GM19324 (cell line): ENCODE results near the gene PFKL.

Experiments used
- ATAC-seq: cut with Tn5 transposase; IDR thresholded peaks from one replicate; pipeline ENCODE4 v1.9.1; 2021; ENCODE audit warnings: mild to moderate bottlenecking, moderate library complexity; ENCODE audit not compliant: unreplicated experiment, low FRiP score

The PFKL gene

DNA sequence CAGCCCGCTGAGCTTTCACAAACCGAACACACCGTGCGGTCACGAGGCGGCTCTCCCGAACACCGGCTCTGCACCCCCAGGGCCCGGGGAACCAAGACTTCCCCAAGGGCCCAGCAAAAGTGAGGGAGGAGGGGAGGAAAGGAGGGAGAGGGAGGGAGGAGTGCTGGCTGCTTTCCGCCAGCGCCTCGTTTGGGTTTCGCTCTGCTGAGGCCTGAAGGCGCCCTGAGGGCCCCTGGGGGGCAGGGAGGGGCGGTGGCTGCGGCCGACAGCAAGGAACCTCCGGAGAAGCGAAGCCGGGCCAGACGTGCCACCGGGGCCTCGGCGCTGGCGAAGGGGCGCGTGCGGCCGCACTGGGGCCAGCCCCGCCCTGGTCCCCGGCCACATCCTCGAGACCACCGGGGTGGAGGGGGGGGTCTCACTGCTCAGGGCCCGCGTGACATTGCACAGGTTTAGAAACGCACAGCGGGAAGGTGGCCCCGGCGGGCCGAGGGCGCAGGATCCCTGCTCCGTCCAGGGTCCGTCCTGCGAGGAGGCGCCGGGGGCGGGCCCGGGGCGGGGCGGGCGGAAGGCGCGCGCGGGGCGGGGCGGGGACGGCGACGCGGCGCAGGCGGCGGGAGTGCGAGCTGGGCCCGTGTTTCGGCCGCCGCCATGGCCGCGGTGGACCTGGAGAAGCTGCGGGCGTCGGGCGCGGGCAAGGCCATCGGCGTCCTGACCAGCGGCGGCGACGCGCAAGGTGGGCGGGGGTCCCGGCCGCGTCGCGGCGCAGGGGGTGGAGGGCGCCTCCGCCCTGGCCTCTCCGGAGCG lies at the start of gene PFKL:
TSS of gene PFKL (plus strand) at position 596 of the 804 bp plus-strand sequence. CDS start at position 649, 53 bp downstream.
- ATAC-seq: peak; percentile 66

GRCh38 chr21:44253832-44254710 lies 45.8 kb upstream of the PFKL start:
- no peak for ATAC-seq

DNA sequence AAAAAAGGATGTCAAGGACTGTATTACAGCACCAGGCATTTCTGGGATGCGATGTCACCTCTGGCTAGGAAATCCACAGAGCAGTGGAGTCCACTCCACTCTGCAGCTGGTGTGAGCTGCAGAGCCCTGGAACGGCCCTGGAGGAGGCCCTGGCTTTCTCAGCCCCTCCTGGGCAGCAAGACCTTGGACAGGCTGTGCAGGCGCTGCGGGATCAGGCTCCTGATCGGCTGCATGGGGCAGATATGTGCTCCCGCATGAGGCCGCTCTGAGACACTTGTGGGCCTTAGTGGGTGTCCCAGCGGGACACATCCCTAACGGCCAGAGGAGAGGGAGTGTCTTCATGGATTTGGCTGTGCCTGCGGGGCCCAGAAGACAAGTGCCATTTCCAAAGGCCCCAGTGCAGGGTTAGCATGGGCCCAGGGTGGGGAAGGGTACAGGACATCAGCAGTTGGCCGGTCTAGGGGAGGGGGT lies 44.3 kb upstream of the PFKL start:
- no peak for ATAC-seq

- ATAC-seq: no peak
These were observed 41.7 kb upstream of the PFKL start for GRCh38 chr21:44258056-44258725.

DNA sequence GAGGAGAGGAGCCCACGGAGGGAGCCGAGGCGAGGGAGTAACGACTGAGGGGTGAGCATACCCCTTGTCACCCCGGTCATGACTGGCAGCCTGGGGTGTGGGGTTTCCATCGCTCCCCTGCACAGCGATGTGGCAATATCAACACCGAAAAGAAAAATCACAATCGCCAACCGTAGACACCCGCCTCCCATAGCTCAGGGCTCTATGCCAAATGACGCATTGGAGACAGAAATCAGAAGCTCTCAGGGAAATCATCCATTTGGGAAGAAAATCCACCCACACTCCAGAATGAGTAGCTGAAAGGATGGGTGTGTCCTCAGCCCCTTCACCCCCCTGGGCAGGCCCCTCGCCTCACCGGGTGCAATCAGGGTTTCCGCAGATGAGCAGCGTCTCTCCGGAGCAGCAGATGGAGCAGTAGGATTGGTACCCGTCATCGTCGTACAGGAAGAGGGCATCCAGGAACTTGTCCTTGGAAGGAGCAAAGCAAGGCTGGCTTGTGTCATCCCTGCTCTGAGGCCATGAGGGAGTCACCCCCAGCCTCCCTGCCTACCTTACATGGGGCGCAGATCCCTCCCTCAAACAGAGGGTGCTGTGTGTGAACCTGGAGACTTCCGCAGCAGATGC lies 40.7 kb upstream of the PFKL start:
- no peak for ATAC-seq

DNA sequence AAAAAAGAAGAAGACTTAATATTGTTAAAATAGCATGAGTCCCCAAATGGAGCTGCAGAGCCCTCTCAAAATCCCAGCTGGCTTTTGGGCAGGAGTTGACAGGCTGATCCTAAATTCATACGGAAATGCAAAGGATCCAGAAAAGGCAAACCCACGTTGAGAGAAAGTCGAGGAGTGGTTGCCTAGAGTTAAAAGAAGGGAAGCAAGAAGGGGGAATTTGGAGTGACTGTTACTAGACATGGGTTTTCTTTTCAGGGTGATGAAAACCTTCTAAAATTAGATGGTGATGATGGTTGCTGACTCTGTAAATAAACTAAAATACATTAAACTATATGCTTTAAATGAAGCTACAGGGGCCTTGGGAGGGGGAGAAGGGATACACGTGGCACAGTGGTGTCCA lies 39.8 kb upstream of the PFKL start:
- no peak for ATAC-seq

DNA sequence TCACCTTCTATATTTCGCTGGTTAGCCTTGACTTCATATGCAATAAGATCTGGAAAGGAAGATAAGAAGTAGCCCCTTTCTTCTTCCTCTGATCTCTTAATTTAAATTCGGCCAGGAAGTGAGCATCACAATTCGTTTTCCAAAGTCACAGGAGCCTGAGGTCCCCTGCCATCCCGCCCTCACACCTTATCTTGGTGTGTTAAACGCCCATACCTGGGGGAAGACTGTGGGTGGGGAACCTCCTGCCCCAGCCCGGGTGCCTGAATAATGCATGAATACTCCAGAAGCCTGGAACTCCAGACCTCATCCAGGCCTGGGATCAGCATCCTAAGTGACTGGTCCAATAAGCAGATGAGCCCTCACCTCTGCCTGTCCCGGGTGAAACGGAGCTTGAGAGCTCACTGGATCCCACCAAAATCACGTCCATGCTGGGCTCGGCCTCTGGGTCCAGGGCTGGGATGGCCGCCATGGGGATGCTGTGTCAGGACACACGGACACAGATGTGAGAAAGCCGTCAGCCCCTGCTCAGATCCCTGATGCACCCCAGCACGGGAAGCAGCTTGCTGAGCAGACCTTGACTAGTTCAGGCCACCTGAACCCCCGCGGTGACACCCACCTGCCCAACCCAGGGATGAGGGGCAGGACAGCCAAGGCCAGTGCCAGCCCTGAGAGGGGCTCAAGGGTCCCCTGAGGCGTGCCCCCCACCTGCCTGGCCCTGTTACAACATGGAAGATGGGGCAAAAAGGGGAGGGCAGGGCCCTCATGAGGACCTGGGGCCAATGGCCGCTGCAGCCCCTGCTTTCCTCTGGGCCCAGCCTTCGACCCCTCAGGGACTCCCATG lies 38.8 kb upstream of the PFKL start:
- ATAC-seq: no peak

- ATAC-seq: no peak
These were observed 38.1 kb upstream of the PFKL start, which contains the start of gene DNMT3L for GRCh38 chr21:44261675-44262295. DNMT3L (minus strand) TSS chr21:44261897; CDS start chr21:44261259, 638 bp downstream.

DNA sequence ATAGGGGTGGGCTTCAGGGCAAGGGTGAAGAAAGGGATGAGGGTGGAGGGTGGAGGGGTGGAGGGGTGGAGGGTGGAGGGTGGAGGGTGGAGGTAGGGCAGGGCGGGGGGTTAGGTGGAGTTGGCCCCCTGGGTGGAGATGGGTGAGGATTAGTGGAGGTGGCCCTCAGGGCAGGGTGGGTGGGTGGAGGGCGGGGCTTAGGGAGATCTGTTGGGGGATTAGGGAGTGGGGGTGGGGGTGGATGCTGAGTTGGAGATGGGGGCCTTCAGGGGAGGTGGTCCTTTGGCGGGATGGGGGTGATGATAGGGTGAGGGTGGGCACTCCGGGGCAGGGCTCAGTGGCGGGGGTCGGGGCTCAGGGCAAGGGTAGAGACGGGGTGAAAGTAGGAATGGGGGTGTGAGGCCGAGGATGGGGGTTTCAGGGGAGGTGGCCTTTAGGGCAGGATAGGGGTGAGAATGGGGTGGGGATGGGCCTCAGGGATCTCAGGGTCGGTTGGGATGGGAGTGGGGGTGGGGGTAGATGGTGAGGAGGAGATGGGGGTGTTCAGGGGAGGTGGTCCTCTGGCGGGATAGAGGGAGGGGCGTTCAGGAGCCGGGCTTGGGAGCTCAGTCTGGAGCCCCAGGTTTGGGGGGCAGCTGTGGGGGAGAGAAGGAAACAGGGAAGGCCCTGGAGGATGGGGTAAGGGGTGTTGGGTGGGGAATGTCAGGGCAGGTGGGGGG lies 37.4 kb upstream of the PFKL start:
- ATAC-seq: no peak

GRCh38 chr21:44263221-44263760 lies 36.6 kb upstream of the PFKL start:
- ATAC-seq: no peak

DNA sequence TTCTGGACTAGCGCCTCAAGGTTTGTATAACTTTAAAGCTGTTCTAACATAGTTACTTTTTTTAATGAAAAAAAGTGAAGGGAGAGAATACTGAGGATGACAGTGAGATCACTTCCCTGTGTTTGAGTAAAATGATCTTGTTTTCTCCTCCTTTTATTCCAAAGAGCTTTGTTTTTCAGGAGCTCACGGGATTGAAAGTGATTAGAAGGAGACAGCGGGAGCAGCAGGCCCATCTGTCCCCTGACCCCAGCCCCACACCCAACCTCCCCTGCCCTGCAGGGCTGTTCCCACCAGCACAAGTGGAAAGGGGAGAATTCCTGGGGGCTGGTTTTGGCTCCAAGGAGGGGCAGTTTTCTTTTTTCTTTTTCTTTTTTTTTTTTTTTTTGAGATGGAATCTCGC lies 36.1 kb upstream of the PFKL start:
- no peak for ATAC-seq

GRCh38 chr21:44265734-44266270 lies 34.1 kb upstream of the PFKL start:
- ATAC-seq: no peak

GRCh38 chr21:44267655-44268142 lies 32.2 kb upstream of the PFKL start:
- ATAC-seq: no peak

DNA sequence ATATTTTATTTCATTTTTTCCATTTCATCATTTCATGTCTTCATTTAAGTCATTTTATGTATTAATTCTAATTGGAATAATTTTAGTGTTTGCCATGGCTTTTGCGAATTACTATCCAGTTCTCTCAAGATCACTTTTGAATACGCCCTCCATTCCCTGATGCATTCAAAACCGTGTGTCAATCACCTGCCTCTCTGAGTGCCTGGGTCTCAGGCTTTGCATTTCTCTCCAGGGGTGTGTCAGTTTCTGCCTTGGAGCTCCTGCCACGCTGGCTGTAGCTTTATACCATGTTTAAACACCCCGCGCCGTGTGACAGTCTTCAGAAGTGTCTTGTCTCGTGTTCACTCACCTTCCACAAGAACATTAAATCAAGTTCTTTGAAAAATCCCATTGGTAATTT lies 30.8 kb upstream of the PFKL start:
- ATAC-seq: no peak

GRCh38 chr21:44271558-44272283 lies 28.1 kb upstream of the PFKL start:
- no peak for ATAC-seq

GRCh38 chr21:44272284-44272858 lies 27.5 kb upstream of the PFKL start:
- no peak for ATAC-seq

GRCh38 chr21:44273046-44273445 lies 26.8 kb upstream of the PFKL start:
- no peak for ATAC-seq
